CD4-positive, alpha-beta T cell treated with Interleukin-6 at 100 ng/mL for 8 hours (primary cell): ENCODE measurements around the gene PTCHD1.

Source experiments
- DNase-seq: peaks from one replicate; pipeline ENCODE4 v3.0.0-alpha.2; 2020; ENCODE audit warnings: mixed read lengths, low spot score

Gene PTCHD1

GRCh38 chrX:23334848-23335599 is at the start of gene PTCHD1:
PTCHD1 (plus strand) TSS chrX:23334849; CDS start chrX:23334876, 27 bp downstream.
- no peak for DNase-seq

GRCh38 chrX:23286731-23287130 is 47.9 kb upstream of the PTCHD1 start:
- DNase-seq = no peak

GRCh38 chrX:23287191-23287725 is 47.4 kb upstream of the PTCHD1 start:
- DNase-seq = no peak

- DNase-seq = no peak
These were observed 42.2 kb upstream of the PTCHD1 start for GRCh38 chrX:23292354-23292987.

- no peak for DNase-seq
These were observed 41.5 kb upstream of the PTCHD1 start for GRCh38 chrX:23292988-23293651.

GRCh38 chrX:23304881-23305280 is 29.8 kb upstream of the PTCHD1 start:
- no peak for DNase-seq

- no peak for DNase-seq
These were observed 22.9 kb upstream of the PTCHD1 start for GRCh38 chrX:23311731-23312130.

- no peak for DNase-seq
These were observed 22.5 kb upstream of the PTCHD1 start for GRCh38 chrX:23312136-23312535.

- no peak for DNase-seq
These were observed 16.6 kb upstream of the PTCHD1 start for GRCh38 chrX:23317799-23318724.

- no peak for DNase-seq
These were observed 7.5 kb upstream of the PTCHD1 start for GRCh38 chrX:23327104-23327503.

- DNase-seq = no peak
These were observed 2.9 kb upstream of the PTCHD1 start for GRCh38 chrX:23331701-23332100.

GRCh38 chrX:23332101-23332887 is 2.4 kb upstream of the PTCHD1 start:
- DNase-seq = no peak

GRCh38 chrX:23332888-23333821 is 1.5 kb upstream of the PTCHD1 start:
- no peak for DNase-seq

GRCh38 chrX:23333842-23334520 is 668 bp upstream of the PTCHD1 start:
- no peak for DNase-seq

GRCh38 chrX:23334521-23334847 is 165 bp upstream of the PTCHD1 start:
- no peak for DNase-seq

GRCh38 chrX:23338334-23338733 is 3.7 kb downstream of the PTCHD1 start:
- DNase-seq = no peak

- DNase-seq = no peak
These were observed 6.8 kb downstream of the PTCHD1 start for GRCh38 chrX:23341452-23341851.

GRCh38 chrX:23344238-23344903 is 9.7 kb downstream of the PTCHD1 start:
- DNase-seq = no peak

- no peak for DNase-seq
These were observed 10.2 kb downstream of the PTCHD1 start for GRCh38 chrX:23344904-23345271.
